Mucosa of gallbladder (tissue), 1 donor: ENCODE measurements around the gene COL6A1. TPM values are rescaled to one million over a fixed set of nuclear protein-coding genes. Genes with fewer than 3 reads are reported as not detected.
"Not testable (repeated sequence)": the region's sequence is repeated elsewhere in the genome, so short reads cannot be mapped to it uniquely, and the experiment has no call there.

ENCODE experiments used
- DNase-seq: peaks from one replicate; pipeline ENCODE4 v3.0.0-alpha.2; 2020; ENCODE audit warnings: low spot score
- total RNA-seq: library from RNA; stranded (reverse); gene quantifications from one replicate; pipeline ENCODE4 v1.2.1, GENCODE V29; 2021
- donor health status: DM: no; HTN: no; CAD: no.

COL6A1 gene
- total RNA-seq, 1 donor from 2014 or later = 583 TPM

DNA sequence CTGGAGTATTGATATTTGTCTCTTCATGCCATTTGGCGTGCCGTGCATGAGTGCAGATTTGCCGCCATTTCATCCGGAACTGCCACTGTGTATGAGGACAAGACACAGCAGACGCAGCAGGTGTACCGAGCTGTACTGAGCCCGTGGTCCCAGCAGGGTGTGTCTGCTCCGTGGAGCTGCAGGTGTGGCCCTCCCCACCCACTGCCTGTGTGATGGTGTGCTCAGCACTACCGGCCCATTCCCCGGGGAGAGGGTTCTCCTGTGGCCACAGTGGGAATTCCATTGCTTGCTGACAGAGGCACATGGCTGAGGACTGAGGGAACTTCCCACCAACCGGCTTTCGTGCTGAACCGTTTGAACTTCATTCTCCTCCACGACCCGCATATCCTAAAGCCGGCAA, 34.3 kb upstream of the COL6A1 start:
- no peak for DNase-seq

DNA sequence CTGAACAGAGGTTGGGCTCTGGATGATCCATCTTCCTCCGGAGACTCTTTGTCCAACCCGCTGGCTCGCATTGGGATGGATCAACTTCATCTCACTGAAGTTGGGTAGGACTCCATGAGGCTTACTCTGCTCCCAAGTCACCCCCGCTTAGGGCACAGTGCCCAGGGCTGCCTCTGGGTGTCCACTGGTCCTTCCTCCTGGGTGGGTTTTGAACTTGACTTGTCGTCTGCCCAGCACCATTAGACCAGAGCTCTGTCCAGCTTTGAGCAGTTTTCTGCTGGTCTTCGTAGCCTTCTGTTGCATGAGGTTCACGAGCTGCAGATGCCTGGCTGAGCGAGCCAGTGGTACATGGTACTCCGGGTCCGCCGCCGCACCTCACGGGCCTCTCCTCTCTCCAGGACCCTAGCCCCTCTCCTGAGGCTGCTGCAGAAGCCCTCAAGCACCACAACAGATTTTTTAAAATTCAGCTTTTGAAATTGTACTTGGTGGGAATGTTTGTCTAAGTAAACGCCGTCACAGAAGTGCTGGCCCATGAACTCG, 33.8 kb upstream of the COL6A1 start:
- no peak for DNase-seq

DNA sequence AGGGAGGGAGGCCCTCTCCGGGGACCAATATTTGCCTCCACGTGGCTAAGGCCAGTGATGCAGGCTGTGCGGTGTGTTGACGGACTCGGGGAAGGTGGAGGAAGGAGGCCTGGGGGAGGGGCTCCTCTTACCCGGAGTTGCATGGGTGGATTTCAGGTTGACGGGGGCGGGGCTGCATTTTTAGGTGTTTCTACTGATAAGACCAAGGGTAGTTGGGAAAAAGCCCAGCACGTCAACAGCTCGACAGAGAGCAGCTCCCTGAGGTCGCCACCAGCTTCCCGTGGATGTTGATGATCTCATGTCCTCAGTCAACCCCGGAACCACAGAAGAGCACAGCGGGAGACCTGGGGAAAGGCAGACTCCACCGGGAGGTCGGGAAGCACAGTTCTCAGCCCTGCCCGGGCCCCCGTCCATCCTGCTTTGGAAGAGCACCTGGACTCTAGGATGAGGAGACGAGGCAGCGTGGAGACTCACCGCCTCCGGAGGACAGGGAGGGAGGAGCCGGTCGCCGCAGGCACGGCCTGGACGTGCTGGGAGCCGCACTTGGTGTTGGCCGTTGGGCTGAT, 32.9 kb upstream of the COL6A1 start:
- DNase-seq = no peak

DNA sequence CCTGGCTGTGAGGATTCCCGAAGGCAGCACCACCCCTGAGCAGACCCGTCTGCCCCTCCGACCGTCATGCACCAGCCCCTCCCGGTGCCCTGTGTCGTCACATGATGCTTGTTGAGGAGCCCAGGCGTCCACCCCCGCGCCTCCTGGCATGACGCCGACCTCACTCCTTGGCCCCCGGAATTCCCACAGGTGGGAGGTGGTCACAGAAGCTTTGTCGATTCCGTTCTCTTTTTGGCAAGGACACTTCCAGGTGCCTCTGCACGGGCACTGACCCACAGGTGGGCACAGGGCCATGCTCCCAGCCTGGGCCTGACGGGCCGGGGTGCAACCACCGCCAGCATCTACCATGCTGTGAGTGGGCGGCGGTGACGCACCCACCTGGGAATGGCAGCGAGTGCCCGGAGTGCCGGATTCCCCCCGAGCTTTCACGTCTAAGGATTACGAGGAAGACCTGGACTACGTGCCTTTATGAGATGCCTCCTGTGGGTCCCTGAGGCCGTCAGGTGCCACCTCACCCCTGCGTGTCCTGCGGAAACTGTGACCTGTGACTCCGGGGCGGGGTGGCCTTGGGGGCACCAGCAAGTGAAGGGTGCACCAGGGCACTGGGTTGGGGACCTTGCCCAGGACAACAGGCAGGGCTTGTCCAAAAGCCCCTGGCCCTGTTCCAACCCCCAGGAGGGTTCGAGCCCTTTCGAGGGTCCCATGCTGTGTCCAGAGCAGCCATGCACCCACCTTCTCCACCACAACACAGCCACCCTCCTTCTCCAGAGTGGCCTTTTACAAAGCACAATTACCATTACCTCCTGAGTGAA, 31.4 kb upstream of the COL6A1 start:
- DNase-seq = no peak

DNA sequence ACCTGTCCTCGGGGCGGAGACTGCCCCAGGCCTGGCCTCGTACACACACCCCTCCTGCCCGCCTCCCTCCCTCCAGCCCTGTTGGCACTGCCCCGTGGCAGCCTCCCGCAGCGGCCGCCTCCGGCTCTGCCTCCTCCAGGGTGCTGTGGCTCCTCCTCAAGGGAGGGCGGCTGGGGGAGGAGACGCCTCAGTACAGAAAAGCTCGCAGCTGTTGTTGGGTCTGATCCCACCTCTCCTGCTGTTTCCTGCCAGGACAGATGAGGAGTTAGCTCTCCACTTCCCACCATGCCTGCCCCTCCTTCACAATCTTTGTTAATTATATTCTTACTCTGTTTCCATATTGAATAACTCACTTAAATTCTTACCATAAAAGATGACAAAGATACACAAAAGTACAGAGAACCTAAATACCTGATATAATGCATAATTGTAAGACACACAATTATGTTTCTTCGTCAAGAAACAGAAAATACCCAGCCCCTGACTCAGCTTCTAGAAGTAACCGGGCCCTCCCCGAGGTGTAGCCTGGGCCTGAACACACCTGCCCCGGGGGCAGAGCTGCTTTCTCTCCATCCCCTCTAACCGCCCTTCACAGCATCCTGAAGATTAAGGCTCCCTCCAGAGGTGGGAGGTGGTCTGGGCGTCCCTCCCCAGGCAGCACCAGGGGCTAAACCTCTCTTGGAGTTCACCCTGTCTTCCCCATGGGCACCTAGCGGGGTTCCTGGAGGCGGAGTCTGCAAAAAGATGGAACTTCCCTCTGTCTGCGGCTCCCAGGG, 30.6 kb upstream of the COL6A1 start:
- DNase-seq = peak; percentile 53

DNA sequence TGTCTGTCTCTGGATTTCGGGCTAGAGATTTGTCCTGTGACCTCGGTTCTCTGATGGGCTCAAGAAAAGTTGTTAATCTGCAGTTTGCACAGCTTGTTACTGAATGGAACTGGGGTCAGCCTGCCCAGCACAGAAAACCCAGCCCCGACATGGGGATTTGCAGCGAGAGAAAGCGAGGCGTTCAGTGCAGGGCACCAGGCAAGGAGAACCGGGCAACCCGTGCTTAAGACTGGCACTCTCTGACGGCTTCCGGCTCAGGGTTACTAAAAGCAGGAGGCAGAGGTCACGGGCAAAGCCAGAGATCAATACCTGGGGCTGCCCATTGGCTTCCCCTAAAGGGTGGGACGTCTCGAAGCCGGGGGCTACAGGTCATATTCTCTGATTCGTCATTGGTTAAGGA, 29.9 kb upstream of the COL6A1 start:
- no peak for DNase-seq

DNA sequence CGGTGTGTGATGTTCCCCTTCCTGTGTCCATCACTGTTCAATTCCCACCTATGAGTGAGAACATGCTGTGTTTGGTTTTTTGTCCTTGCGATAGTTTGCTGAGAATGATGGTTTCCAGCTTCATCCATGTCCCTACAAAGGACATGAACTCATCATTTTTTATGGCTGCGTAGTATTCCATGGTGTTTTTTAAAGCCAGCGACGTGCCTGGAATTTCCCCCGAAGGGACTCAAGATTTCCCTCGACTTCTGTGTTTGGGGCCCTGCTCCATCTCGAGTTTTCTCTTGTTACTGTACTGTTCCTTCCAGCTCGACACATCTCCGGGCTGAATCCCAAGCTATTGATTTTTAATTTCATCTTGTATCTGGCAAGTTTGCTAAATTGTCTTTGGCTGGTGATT, 29.0 kb upstream of the COL6A1 start:
- DNase-seq = not testable (repeated sequence)

DNA sequence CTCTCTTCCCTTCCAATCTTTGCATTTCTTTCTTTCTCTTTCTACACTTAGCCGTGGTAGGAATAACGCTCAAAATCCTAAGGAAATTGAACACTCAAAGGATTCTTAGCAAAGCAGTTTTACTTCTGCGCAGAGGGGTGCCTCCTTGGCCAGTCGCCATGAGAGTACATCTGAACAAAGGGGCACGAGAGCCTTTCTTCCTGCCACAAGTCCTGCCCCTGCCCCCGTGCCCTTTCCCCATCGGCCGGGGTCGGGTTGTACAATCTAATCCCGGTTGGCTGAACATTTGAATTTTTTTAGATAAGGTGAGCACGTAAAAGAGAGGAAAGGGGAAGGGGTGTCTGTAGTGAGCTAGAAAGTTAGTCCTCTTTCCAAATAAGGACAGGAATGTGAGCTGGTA, 28.6 kb upstream of the COL6A1 start:
- no peak for DNase-seq

DNA sequence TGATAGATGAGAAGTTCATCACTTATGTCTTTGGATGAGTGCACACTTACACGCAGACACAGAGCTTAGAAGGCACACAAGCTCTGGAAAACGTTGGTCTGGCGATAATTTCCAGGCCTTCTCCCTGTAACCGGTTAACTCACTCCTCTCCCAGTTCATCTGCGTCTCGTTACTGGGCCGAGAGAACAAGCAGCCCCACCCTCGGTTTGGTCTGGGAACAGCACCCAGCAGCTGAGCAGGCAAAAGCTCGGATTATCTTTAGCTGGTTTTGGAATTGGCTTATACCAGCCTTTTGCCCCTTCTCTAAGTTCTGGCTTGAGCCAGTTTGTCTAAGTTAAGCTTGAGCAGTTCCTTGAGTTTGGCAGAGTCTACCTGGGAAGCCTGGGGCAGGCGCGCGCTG, 27.3 kb upstream of the COL6A1 start:
- peak; percentile 34 for DNase-seq

DNA sequence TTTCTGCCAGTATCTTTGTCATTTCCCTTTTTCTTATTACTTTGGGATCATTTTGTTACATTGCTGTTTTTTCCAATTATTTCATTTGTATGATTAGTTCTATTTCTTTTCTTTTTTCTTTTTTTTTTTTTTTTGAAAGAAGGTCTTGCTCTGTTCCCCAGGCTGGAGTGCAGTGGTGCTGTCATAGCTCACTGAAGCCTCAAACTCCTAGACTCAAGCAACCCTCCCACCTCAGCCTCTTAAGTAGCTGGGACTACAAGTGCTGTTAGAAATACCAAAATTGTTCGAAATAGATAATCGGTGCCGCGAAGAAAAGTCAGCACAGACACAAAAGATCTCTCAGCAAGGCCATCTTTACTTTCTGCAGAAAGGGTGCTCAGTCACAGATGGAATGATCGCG, 26.6 kb upstream of the COL6A1 start:
- no peak for DNase-seq

DNA sequence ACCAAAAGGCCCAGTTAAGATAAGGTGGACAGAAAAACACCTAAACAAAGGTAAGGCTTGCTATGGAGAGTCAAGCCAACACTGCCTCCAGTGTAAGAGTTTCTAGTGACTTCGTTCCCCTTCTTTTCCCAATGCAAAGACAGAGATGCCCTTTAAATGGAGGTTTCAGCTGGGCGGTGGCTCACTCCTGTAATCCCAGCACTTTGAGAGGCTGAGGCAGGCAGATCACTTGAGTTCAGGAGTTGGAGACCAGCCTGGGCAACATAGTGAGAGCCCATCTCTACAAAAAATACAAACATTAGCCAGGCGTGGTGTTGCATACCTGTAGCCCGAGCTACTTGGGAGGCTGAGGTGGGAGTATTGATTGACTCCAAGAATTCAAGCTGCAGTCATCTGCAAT, 24.0 kb upstream of the COL6A1 start:
- DNase-seq = no peak

DNA sequence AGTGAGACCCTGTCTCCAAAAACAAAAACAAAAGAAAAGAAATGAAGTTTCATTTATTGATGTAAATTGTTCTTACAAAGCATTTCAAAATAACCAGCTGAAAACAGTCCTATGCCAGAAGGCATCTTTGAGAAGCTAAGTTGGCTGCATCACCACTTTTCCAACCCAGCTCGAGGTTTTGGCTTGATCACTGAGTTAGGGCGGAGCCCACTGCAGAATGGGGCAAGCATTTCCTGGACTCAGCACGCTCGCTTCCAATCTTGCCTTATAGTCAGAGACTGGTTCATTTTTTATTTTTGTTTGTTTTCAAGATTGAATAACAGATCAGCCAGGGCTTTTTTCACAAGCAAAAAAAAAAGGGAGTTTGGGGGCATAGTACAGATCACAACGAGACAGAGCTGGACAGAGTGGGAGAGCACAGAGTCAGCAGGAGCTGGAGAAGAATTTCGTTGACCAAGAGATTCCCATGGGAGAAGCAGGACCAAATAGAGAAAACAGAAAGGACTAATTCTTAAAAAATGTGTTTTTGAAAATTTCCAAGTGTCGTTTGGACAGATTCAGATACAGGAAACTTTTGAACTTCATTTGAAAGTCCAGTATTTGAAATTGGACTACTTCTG, 23.5 kb upstream of the COL6A1 start:
- DNase-seq = no peak

DNA sequence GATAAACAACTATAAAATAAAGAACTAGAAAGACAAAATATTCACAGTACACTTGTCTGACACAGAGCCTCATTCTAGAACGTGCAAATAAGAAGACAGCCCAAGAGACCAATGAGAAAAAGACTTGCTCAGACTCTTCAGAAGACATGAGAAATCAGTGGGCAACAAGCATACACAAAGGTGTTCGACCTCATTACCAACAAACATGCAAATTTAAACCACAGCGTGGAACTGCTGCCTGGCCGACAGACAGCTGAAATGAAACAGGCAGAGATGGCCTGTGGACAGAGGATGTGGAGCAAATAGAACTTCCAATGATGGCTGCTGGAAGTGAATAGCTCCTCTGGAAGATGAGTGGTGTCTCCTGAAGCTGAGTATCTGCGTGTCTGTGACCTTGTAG, 22.4 kb upstream of the COL6A1 start:
- DNase-seq = no peak

DNA sequence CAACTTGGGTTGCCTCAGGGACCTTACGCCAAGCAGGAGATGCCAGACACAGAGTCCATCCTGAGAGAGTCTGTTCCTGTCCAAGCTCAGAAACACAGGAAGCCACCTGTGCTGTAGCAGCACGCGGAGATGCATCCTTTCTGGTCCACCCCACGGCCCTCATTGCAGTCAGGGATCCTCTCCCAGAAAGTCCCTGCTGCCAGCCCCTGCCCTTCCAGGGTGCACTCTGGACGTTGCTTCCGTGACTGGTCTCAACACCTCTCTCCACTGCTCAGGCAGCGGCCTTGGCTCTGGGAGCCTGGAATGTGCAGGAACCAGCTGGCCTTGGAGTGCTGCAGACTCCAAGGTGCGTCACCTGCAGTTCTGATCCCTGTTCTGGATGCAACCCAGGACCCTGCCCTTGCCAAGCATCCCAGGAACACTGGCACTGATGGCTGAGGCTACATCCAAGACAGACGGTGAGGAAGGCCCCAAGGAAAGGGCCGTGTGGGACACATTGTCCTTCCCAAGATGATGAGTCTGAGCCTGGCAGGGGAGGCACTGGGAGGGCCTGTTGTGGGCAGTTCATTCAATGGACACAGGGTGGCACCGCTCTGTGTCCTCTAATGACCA, 21.7 kb upstream of the COL6A1 start:
- DNase-seq = no peak

DNA sequence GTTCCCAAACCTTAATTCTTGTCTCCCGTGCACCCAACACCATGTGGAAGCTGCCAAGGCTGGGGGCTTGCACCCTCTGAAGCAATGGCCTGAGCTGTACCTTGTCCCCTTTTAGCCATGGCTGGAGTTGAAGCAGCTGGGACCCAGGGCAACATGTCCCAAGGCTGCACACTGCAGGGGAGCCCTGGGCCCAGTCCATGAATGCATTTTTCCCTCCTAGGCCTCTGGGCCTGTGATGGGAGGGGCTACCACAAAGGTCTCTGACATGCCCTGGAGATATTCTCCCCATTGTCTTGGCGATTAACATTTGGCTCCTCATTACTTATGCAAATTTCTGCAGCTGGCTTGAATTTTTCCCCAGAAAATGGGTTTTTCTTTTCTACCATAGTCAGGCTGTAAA, 20.2 kb upstream of the COL6A1 start:
- not testable (repeated sequence) for DNase-seq

DNA sequence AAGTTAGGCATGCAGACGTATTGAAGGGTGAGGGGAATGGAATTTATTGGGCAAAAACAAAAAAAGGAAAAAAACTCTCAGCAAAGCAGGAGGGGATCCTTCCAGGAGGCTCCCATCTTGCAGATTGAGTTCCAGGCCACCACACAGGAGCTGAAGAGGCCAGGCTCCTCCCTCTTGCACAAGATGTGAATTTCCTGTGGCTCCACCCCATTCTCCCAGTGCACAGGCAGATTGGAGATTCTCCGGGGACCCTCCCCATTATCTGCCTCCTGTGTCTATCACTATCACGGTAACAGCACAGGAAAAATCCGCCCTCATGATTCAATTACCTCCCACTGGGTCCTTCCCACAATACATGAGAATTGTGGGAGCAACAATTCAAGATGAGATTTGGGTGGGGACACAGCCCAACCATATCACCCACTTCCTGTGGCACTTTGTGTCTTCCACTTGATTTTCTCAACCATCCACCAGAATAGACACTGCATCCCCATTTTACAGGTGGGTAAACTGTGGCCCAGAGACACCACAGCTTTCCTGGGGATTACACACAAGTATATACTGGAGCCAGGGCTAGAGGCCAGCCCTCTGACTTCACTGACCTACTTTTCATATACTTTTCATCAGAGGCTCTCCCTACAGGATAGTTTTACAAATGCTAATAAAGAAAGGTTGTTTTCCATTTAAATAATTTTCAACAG, 18.9 kb upstream of the COL6A1 start:
- no peak for DNase-seq

DNA sequence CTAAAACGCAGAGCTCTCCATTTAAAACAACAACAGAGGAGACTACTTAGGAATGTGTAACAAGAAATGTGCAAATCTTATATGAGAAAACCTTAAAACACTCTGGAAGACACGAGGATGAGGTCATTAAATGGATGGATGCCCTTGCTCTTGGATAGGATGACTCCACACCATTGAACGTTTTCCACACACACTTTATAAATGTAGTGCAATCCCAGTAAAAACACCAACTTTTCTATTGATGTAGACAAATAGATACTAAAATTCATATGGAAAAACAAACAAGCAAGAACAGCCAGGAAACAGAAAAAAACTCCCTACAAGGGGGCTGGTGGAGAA, 18.4 kb upstream of the COL6A1 start:
- DNase-seq = no peak

DNA sequence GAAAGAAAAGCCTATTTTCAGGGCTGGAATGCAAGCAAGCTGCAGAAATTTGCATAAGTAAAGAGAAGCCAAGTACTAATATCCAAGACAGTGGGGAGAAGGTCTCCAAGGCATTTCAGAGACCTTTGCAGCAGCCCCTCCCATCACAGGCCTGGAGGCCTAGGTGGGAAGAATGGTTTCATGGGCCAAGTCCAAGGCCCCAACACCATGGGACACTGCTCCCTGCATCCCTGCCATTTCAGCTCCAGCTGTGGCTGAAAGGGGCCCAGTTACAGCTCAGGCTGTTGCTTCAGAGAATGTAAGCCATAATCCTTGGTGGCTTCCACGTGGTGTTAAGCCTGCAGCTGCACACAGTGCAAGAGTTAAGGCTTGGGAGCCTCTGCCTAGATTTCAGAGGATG, 16.9 kb upstream of the COL6A1 start:
- DNase-seq = no peak

DNA sequence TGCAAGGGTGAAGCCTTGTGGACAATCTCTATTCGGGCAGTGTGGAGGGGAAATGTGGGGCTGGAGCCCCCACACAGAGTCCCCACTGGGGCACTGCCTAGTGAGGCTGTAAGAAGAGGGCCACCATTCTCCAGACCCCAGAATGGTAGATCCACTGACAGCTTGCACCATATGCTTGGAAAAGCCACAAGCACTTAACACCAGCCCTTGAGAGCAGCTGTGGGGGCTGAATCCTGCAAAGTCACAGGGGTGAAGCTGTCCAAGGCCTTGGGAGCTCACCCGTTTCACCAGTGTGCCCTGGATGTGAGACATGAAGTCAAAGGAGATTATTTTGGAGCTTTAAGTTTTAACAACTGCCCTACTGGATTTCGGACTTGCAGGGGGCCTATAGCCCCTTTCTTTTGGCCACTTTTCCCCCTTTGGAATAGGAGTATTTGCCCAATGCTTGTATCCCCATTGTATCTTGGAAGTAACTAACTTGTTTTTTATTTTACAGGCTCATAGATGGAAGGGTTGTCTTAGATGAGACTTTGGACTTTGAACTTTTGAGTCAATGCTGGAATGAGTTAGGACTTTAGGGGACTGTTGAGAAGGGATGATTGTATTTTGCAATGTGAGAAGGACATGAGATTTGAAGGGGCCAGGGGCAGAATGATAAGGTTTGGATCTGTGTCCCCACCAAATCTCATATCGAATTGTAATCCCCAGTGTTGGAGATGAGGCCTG, 16.3 kb upstream of the COL6A1 start:
- no peak for DNase-seq

DNA sequence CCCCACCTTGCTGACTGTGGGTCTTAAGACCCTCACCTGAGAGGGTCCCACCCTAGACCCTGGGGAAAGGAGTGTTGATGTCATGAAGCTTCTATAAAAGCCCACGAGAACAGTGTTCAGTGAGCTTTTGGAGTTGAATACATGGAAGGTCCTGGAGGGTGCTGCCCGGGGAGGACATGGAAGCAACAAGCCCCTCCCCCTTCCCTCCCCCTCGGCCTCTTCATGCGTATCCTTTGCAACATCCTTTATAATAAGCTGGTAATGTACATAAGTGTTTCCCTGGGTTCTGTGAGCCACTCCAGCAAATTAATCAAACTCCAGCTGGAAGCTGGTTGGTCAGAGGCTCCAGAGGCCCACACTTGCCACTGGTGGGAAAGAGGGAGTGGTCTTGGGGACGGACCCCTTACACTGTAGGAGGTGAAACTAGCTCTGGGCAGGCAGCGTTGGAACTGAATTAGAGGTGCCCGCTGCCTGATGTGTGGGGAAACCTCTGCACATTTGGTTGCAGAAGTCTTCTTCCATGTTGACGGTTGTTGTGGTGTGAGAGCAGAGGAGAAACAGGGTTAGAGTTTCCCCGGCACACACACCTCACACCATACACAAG, 14.7 kb upstream of the COL6A1 start:
- DNase-seq = no peak
